K562 (cell line): ENCODE results near the gene SLC25A17. TPM values are rescaled to one million over a fixed set of nuclear protein-coding genes. Genes with fewer than 3 reads are reported as not detected.

ENCODE experiments used
- BACH1 ChIP-seq: fragments of 200-800 bp; sonication (Bioruptor generic); IDR thresholded peaks from 2 replicates; pipeline ENCODE4 v1.6.1; 2016; ENCODE audit warnings: missing genetic modification characterization, missing compliant biosample characterization
- CBFA2T3 ChIP-seq: fragments of 450-650 bp; IDR thresholded peaks from 2 replicates; pipeline ENCODE4 v1.6.1; 2017
- CTCFL ChIP-seq: IDR thresholded peaks from 2 replicates; pipeline ENCODE4 v1.6.1; 2011; ENCODE audit warnings: borderline replicate concordance, low read depth, mild to moderate bottlenecking, moderate library complexity, low read length; ENCODE audit not compliant: insufficient read depth, poor library complexity, severe bottlenecking
- ETV5 ChIP-seq: sonication (generic); formaldehyde crosslinking; IDR thresholded peaks from 2 replicates; pipeline ENCODE4 v1.4.0; 2020; ENCODE audit warnings: low read depth, mild to moderate bottlenecking, missing genetic modification reagents
- PBX2 ChIP-seq, 2 experiments: IDR thresholded peaks in 1 of 2; conservative IDR thresholded peaks in 1 of 2; 2 replicates each; pipeline ENCODE4 v1.6.1; 2016; ENCODE audit warnings: low read depth in 2 of 2, mild to moderate bottlenecking in 1 of 2, missing compliant biosample characterization in 1 of 2, missing genetic modification characterization in 1 of 2, moderate library complexity in 1 of 2
- POU5F1 ChIP-seq: fragments of 150-350 bp; IDR thresholded peaks from 2 replicates; pipeline ENCODE4 v1.6.1; 2014; ENCODE audit warnings: borderline replicate concordance, low read length, low read depth, mild to moderate bottlenecking; ENCODE audit not compliant: partially characterized antibody
- PREB ChIP-seq: sonication (generic); formaldehyde crosslinking; IDR thresholded peaks from 2 replicates; pipeline ENCODE4 v1.8.1; 2023; ENCODE audit warnings: mild to moderate bottlenecking, missing genetic modification reagents
- SETDB1 ChIP-seq: IDR thresholded peaks from one replicate; pipeline ENCODE4 v1.6.1; 2012; ENCODE audit warnings: low read length, control low read depth, inconsistent platforms
- TFE3 ChIP-seq: fragments of 450-650 bp; formaldehyde crosslinking; IDR thresholded peaks from 2 replicates; pipeline ENCODE4 v1.4.0; 2020; ENCODE audit warnings: mild to moderate bottlenecking, mixed read lengths
- THAP7 ChIP-seq: fragments of 250-450 bp; sonication (Bioruptor Pico); IDR thresholded peaks from 2 replicates; pipeline ENCODE4 v1.5.0; 2021
- TRIM28 ChIP-seq: fragments of 450-650 bp; IDR thresholded peaks from 2 replicates; pipeline ENCODE4 v1.6.1; 2017
- ZNF431 ChIP-seq: sonication (generic); formaldehyde crosslinking; IDR thresholded peaks from 2 replicates; pipeline ENCODE4 v1.8.0; 2022; ENCODE audit warnings: mild to moderate bottlenecking, missing genetic modification reagents
- ZNF76 ChIP-seq: fragments of 250-450 bp; sonication (Bioruptor Pico); IDR thresholded peaks from 2 replicates; pipeline ENCODE4 v1.4.0; 2020; ENCODE audit warnings: mild to moderate bottlenecking, moderate library complexity, borderline replicate concordance
- polyA plus RNA-seq, 8 experiments: library from polyadenylated mRNA; depleted of rRNA in 4 of 8; stranded (reverse) in 5 of 8; unstranded in 3 of 8; fragments of >200 nt; fragmentation: Nextera tagmentation in 2 of 8; fragmentation: Illumina TruSeq in 1 of 8; extraction: Ambion mirVana in 2 of 8; extraction: Trizol in 1 of 8; gene quantifications; 2 replicates each; pipeline versions ENCODE4 v1.2.1 to v1.2.3, GENCODE V29; 2011 to 2014; ENCODE audit warnings: inconsistent platforms in 1 of 8, missing spikeins in 1 of 8
- total RNA-seq, 7 experiments: library from RNA; depleted of rRNA in 6 of 7; stranded (reverse); fragments of >200 nt in 6 of 7; fragmentation: Illumina TruSeq in 2 of 7; extraction: Trizol in 2 of 7; gene quantifications; 2 replicates each; pipeline versions ENCODE4 v1.2.1 to v1.2.3, GENCODE V29; 2011 to 2021; ENCODE audit warnings: low replicate concordance in 1 of 7

SLC25A17 gene
- total and polyA plus RNA-seq, 9 of the 15 experiments (the other 6 are each of a cell fraction or from before 2014, with no cell fraction given), result 32.6 to 136 (median 56.2) TPM

GRCh38 chr22:40818747-40819598 is at the start of gene SLC25A17 (continued):
- TF ChIP-seq TFE3 (CRISPR knock-in tag), result no peak
- TF ChIP-seq TRIM28, result no peak
- no peak for TF ChIP-seq ZNF76 (CRISPR knock-in tag)
- TF ChIP-seq ZNF431 (CRISPR knock-in tag), result no peak
- TF ChIP-seq CBFA2T3, result no peak
- TF ChIP-seq SETDB1, result no peak
- TF ChIP-seq CTCFL, result peak; percentile 11
- no peak for TF ChIP-seq PREB
- no peak for TF ChIP-seq PBX2 (CRISPR knock-in tag; IDR thresholded peaks at IDR 0.05; ENCODE audit: low read depth)
- no peak for TF ChIP-seq PBX2 (tag; conservative IDR thresholded peaks at IDR 0.05; ENCODE audit: low read depth)
- 0 out of 2 replicates have a peak, but pooled peaks have one; percentile 30 for TF ChIP-seq ETV5 (CRISPR knock-in tag)
- TF ChIP-seq BACH1 (tag), result no peak
- no peak for TF ChIP-seq THAP7
- no peak for TF ChIP-seq POU5F1
